ENCODE measurements around the gene GPR42. TPM values are rescaled to one million over a fixed set of nuclear protein-coding genes. Genes with fewer than 3 reads are reported as not detected.

The GPR42 gene
- total and polyA plus RNA-seq, 7 experiments from 2014 or later: 0.24 TPM; not detected in 6

- no peak for ATAC-seq
- no peak overlapping the region for H3K27ac ChIP-seq (ENCODE audit: low read depth, low read length)
- peak in 1 of 9 donors; percentile 4 for DNase-seq
- no peaks in the 10 kb centered on the region for H3K9me3 ChIP-seq (ENCODE audit: control insufficient read depth in 2 of 3, low read length in 3 of 3)
- H3K27ac Mint-ChIP-seq: peak overlapping the region in 1 of 9 donors; percentile 68
- CTCF ChIA-PET: interaction anchor here (1.4 kb wide), 1 partner anchor 113 kb away, joined by 3 read pairs; no protein-coding TSS in a partner anchor
- POLR2A ChIA-PET: no interaction called here
- H3K9me3 Mint-ChIP-seq: peaks cover 0 to 3% (median 0%) of the 10 kb centered on the region in 11 donors
- peaks cover 22 to 44% (median 31%) of the 10 kb centered on the region in 7 donors for H3K4me1 Mint-ChIP-seq
- intact Hi-C loops (cut with micrococcal nuclease): loop anchor here in 1 of 2 donors (10.0 kb wide), 1 partner anchor 205 kb away; the partner anchor contains the start of gene FXYD7
- H3K27me3 ChIP-seq (ENCODE audit: control insufficient read depth in 2 of 2, insufficient read depth in 2 of 2, low read length in 2 of 2): no peaks in the 10 kb centered on the region
- no peaks in the 10 kb centered on the region for H3K36me3 ChIP-seq (ENCODE audit: control insufficient read depth in 2 of 3, insufficient read depth in 3 of 3, low read length in 3 of 3)
- no peak overlapping the region for H3K4me3 ChIP-seq (ENCODE audit: low read length)
- no peaks in the 10 kb centered on the region for H3K36me3 Mint-ChIP-seq
- no peak overlapping the region for H3K4me3 Mint-ChIP-seq
- peaks cover 18 to 27% of the 10 kb centered on the region in 2 donors for H3K4me1 ChIP-seq (ENCODE audit: control insufficient read depth in 2 of 2, insufficient read depth in 2 of 2, low read length in 2 of 2)
- H3K27me3 Mint-ChIP-seq: peaks cover 0 to 7% (median 4%) of the 10 kb centered on the region in 5 donors
These were observed 21.0 kb upstream of the GPR42 start for GRCh38 chr19:35349614-35350521.

GRCh38 chr19:35350591-35350990, 20.3 kb upstream of the GPR42 start:
- Histone ChIP-seq H3K27ac (ENCODE audit: low read depth, low read length) (no peak overlapping the region), H3K4me3 (ENCODE audit: low read length) (no peak overlapping the region), H3K27me3 (ENCODE audit: control insufficient read depth in 2 of 2, insufficient read depth in 2 of 2, low read length in 2 of 2) (no peaks in the 10 kb centered on the region), H3K9me3 (ENCODE audit: control insufficient read depth in 2 of 3, low read length in 3 of 3) (no peaks in the 10 kb centered on the region), H3K36me3 (ENCODE audit: control insufficient read depth in 2 of 3, insufficient read depth in 3 of 3, low read length in 3 of 3) (no peaks in the 10 kb centered on the region), H3K4me1 (ENCODE audit: control insufficient read depth in 2 of 2, insufficient read depth in 2 of 2, low read length in 2 of 2) (peaks cover 18 to 27% of the 10 kb centered on the region in 2 donors)
- DNase-seq: no peak
- no peak for ATAC-seq
- Mint-ChIP-seq H3K9me3 (peaks cover 0 to 3% (median 0%) of the 10 kb centered on the region in 11 donors), H3K36me3 (no peaks in the 10 kb centered on the region), H3K27ac (peak overlapping the region in 1 of 9 donors; percentile 39), H3K4me3 (no peak overlapping the region), H3K27me3 (peaks cover 0 to 7% (median 0%) of the 10 kb centered on the region in 5 donors), H3K4me1 (peaks cover 22 to 42% (median 30%) of the 10 kb centered on the region in 7 donors)
- CTCF ChIA-PET: interaction anchor here (0.7 to 1.4 kb wide), 2 partner anchors 112 to 144 kb away, joined by 3 read pairs; no protein-coding TSS in a partner anchor
- intact Hi-C loops (cut with micrococcal nuclease): no loop called here
- POLR2A ChIA-PET: interaction anchor here (0.6 kb wide), 1 partner anchor 69 kb away, joined by 3 read pairs; no protein-coding TSS in a partner anchor

GRCh38 chr19:35351411-35352176, 19.3 kb upstream of the GPR42 start:
- H3K27ac Mint-ChIP-seq: no peak overlapping the region
- CTCF ChIA-PET: interaction anchor here (0.7 to 3.6 kb wide), 4 partner anchors 111 to 143 kb away, joined by 3 to 37 read pairs (median 9); no protein-coding TSS in a partner anchor
- no peak for ATAC-seq
- H3K27me3 Mint-ChIP-seq: peaks cover 0 to 6% (median 0%) of the 10 kb centered on the region in 5 donors
- Histone ChIP-seq H3K36me3 (ENCODE audit: control insufficient read depth in 2 of 3, insufficient read depth in 3 of 3, low read length in 3 of 3) (no peaks in the 10 kb centered on the region), H3K4me3 (ENCODE audit: low read length) (no peak overlapping the region), H3K9me3 (ENCODE audit: control insufficient read depth in 2 of 3, low read length in 3 of 3) (no peaks in the 10 kb centered on the region), H3K4me1 (ENCODE audit: control insufficient read depth in 2 of 2, insufficient read depth in 2 of 2, low read length in 2 of 2) (peaks cover 14 to 19% of the 10 kb centered on the region in 2 donors), H3K27me3 (ENCODE audit: control insufficient read depth in 2 of 2, insufficient read depth in 2 of 2, low read length in 2 of 2) (no peaks in the 10 kb centered on the region), H3K27ac (ENCODE audit: low read depth, low read length) (no peak overlapping the region)
- intact Hi-C loops (cut with micrococcal nuclease): loop anchor here (1.0 to 2.0 kb wide), 4 partner anchors 115 to 365 kb away; no protein-coding TSS in a partner anchor
- POLR2A ChIA-PET: interaction anchor here (0.6 kb wide), 1 partner anchor 70 kb away, joined by 3 read pairs; no protein-coding TSS in a partner anchor
- H3K4me3 Mint-ChIP-seq: no peak overlapping the region
- no peak for DNase-seq
- H3K36me3 Mint-ChIP-seq: no peaks in the 10 kb centered on the region
- peaks cover 16 to 32% (median 20%) of the 10 kb centered on the region in 7 donors for H3K4me1 Mint-ChIP-seq
- H3K9me3 Mint-ChIP-seq: peaks cover 0 to 2% (median 0%) of the 10 kb centered on the region in 11 donors

- CTCF ChIA-PET: interaction anchor here (0.6 to 3.6 kb wide), 7 partner anchors 19 to 143 kb away, joined by 3 to 37 read pairs (median 4); no protein-coding TSS in a partner anchor
- Histone ChIP-seq H3K4me3 (ENCODE audit: low read length) (no peak overlapping the region), H3K4me1 (ENCODE audit: control insufficient read depth in 2 of 2, insufficient read depth in 2 of 2, low read length in 2 of 2) (peaks cover 9 to 14% of the 10 kb centered on the region in 2 donors), H3K36me3 (ENCODE audit: control insufficient read depth in 2 of 3, insufficient read depth in 3 of 3, low read length in 3 of 3) (no peaks in the 10 kb centered on the region), H3K27ac (ENCODE audit: low read depth, low read length) (no peak overlapping the region), H3K9me3 (ENCODE audit: control insufficient read depth in 2 of 3, low read length in 3 of 3) (no peaks in the 10 kb centered on the region), H3K27me3 (ENCODE audit: control insufficient read depth in 2 of 2, insufficient read depth in 2 of 2, low read length in 2 of 2) (no peaks in the 10 kb centered on the region)
- Mint-ChIP-seq H3K4me3 (no peak overlapping the region), H3K9me3 (no peaks in the 10 kb centered on the region), H3K4me1 (peaks cover 10 to 27% (median 15%) of the 10 kb centered on the region in 7 donors), H3K27me3 (peaks cover 0 to 1% (median 0%) of the 10 kb centered on the region in 5 donors), H3K27ac (no peak overlapping the region), H3K36me3 (no peaks in the 10 kb centered on the region)
- intact Hi-C loops (cut with micrococcal nuclease): loop anchor here (1.0 to 2.0 kb wide), 4 partner anchors 116 to 365 kb away; no protein-coding TSS in a partner anchor
- no peak for DNase-seq
- ATAC-seq: no peak
- POLR2A ChIA-PET: no interaction called here
These were observed 18.8 kb upstream of the GPR42 start for GRCh38 chr19:35352177-35352447.

GRCh38 chr19:35352448-35353304, 18.2 kb upstream of the GPR42 start:
- Mint-ChIP-seq H3K27me3 (no peaks in the 10 kb centered on the region), H3K27ac (peak overlapping the region in 1 of 9 donors; percentile 54), H3K9me3 (no peaks in the 10 kb centered on the region), H3K4me3 (peak overlapping the region in 2 of 10 donors; percentile 16 to 21), H3K4me1 (peaks cover 9 to 22% (median 12%) of the 10 kb centered on the region in 7 donors), H3K36me3 (no peaks in the 10 kb centered on the region)
- DNase-seq (peak in 8 of 9 donors; percentile 50 to 73 (median 66)), ATAC-seq (peak; percentile 85)
- no peaks in the 10 kb centered on the region for H3K9me3 ChIP-seq (ENCODE audit: control insufficient read depth in 2 of 3, low read length in 3 of 3)
- no peak overlapping the region for H3K27ac ChIP-seq (ENCODE audit: low read depth, low read length)
- no peak overlapping the region for H3K4me3 ChIP-seq (ENCODE audit: low read length)
- intact Hi-C loops (cut with micrococcal nuclease): loop anchor here (1.0 to 2.0 kb wide), 4 partner anchors 116 to 364 kb away; no protein-coding TSS in a partner anchor
- no peaks in the 10 kb centered on the region for H3K36me3 ChIP-seq (ENCODE audit: control insufficient read depth in 2 of 3, insufficient read depth in 3 of 3, low read length in 3 of 3)
- no peaks in the 10 kb centered on the region for H3K27me3 ChIP-seq (ENCODE audit: control insufficient read depth in 2 of 2, insufficient read depth in 2 of 2, low read length in 2 of 2)
- peaks cover 3 to 8% of the 10 kb centered on the region in 2 donors for H3K4me1 ChIP-seq (ENCODE audit: control insufficient read depth in 2 of 2, insufficient read depth in 2 of 2, low read length in 2 of 2)
- POLR2A ChIA-PET: interaction anchor here (1.4 kb wide), 1 partner anchor 110 kb away, joined by 5 read pairs; no protein-coding TSS in a partner anchor
- CTCF ChIA-PET: interaction anchor here (0.6 to 3.6 kb wide), 17 partner anchors 9 to 211 kb away, joined by 3 to 37 read pairs (median 4); no protein-coding TSS in a partner anchor
